HEK293 (cell line): ENCODE measurements around the gene PCDHA7.

Source experiments
- FEZF1 ChIP-seq: fragments of 450-650 bp; formaldehyde crosslinking; IDR thresholded peaks from 2 replicates; pipeline ENCODE4 v1.5.1; 2016; ENCODE audit warnings: missing biosample characterization, missing genetic modification characterization
- TCF7L2 ChIP-seq: IDR thresholded peaks from 2 replicates; pipeline ENCODE4 v1.6.1; 2011; ENCODE audit warnings: low read depth, mild to moderate bottlenecking, inconsistent platforms, low read length, moderate library complexity, borderline replicate concordance
- YY1 ChIP-seq: fragments of 450-650 bp; formaldehyde crosslinking; IDR thresholded peaks from 2 replicates; pipeline ENCODE4 v1.5.1; 2018; ENCODE audit warnings: missing biosample characterization, missing genetic modification characterization
- ZFHX2 ChIP-seq: fragments of 450-650 bp; formaldehyde crosslinking; conservative IDR thresholded peaks from 2 replicates; pipeline ENCODE4 v1.5.1; 2016; ENCODE audit warnings: missing biosample characterization, missing genetic modification characterization
- ZFP3 ChIP-seq: fragments of 450-650 bp; formaldehyde crosslinking; IDR thresholded peaks from 2 replicates; pipeline ENCODE4 v1.5.1; 2016; ENCODE audit warnings: low read depth, missing biosample characterization, missing genetic modification characterization
- ZNF248 ChIP-seq: fragments of 450-650 bp; formaldehyde crosslinking; IDR thresholded peaks from 2 replicates; pipeline ENCODE4 v1.5.1; 2017; ENCODE audit warnings: missing biosample characterization, missing genetic modification characterization
- ZNF350 ChIP-seq: fragments of 450-650 bp; formaldehyde crosslinking; IDR thresholded peaks from 2 replicates; pipeline ENCODE4 v1.5.0; 2017; ENCODE audit warnings: missing biosample characterization, mild to moderate bottlenecking, missing genetic modification characterization
- ZNF501 ChIP-seq: fragments of 450-650 bp; formaldehyde crosslinking; IDR thresholded peaks from 2 replicates; pipeline ENCODE4 v1.5.1; 2016; ENCODE audit warnings: missing biosample characterization, missing genetic modification characterization
- ZNF610 ChIP-seq: fragments of 450-650 bp; formaldehyde crosslinking; IDR thresholded peaks from 2 replicates; pipeline ENCODE4 v1.5.1; 2016; ENCODE audit warnings: missing biosample characterization, missing genetic modification characterization, borderline replicate concordance
- TF ChIP-seq, protein P1 (sequence below): fragments of 450-650 bp; formaldehyde crosslinking; IDR thresholded peaks from 2 replicates; pipeline ENCODE4 v1.5.1; 2016; ENCODE audit warnings: missing biosample characterization, missing genetic modification characterization
- TF ChIP-seq, protein P2 (sequence below): fragments of 450-650 bp; formaldehyde crosslinking; IDR thresholded peaks from 2 replicates; pipeline ENCODE4 v1.5.1; 2016; ENCODE audit warnings: missing biosample characterization, missing genetic modification characterization
- TF ChIP-seq, protein P3 (sequence below): fragments of 450-650 bp; formaldehyde crosslinking; IDR thresholded peaks from 2 replicates; pipeline ENCODE4 v1.5.1; 2016; ENCODE audit warnings: missing biosample characterization, missing genetic modification characterization

DNA sequence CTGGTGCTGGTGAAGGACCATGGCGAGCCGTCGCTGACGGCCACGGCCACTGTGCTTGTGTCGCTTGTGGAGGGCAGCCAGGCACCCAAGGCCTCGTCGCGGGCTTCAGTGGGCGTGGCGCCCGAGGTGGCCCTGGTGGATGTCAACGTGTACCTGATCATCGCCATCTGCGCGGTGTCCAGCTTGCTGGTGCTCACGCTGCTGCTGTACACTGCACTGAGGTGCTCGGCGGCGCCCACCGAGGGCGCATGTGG, 23.8 kb downstream of the PCDHA7 start:
- TF ChIP-seq FEZF1 (tag by site-specific recombination) (no peak), ZNF501 (tag by site-specific recombination) (no peak), ZNF350 (tag by site-specific recombination) (no peak), TCF7L2 (no peak), ZFHX2 (no peak), YY1 (tag by site-specific recombination) (no peak), ZFP3 (tag by site-specific recombination) (no peak), ZNF248 (no peak), ZNF610 (tag by site-specific recombination) (no peak)
- TF ChIP-seq, protein P1, sequence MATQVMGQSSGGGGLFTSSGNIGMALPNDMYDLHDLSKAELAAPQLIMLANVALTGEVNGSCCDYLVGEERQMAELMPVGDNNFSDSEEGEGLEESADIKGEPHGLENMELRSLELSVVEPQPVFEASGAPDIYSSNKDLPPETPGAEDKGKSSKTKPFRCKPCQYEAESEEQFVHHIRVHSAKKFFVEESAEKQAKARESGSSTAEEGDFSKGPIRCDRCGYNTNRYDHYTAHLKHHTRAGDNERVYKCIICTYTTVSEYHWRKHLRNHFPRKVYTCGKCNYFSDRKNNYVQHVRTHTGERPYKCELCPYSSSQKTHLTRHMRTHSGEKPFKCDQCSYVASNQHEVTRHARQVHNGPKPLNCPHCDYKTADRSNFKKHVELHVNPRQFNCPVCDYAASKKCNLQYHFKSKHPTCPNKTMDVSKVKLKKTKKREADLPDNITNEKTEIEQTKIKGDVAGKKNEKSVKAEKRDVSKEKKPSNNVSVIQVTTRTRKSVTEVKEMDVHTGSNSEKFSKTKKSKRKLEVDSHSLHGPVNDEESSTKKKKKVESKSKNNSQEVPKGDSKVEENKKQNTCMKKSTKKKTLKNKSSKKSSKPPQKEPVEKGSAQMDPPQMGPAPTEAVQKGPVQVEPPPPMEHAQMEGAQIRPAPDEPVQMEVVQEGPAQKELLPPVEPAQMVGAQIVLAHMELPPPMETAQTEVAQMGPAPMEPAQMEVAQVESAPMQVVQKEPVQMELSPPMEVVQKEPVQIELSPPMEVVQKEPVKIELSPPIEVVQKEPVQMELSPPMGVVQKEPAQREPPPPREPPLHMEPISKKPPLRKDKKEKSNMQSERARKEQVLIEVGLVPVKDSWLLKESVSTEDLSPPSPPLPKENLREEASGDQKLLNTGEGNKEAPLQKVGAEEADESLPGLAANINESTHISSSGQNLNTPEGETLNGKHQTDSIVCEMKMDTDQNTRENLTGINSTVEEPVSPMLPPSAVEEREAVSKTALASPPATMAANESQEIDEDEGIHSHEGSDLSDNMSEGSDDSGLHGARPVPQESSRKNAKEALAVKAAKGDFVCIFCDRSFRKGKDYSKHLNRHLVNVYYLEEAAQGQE, result no peak
- TF ChIP-seq, protein P2, sequence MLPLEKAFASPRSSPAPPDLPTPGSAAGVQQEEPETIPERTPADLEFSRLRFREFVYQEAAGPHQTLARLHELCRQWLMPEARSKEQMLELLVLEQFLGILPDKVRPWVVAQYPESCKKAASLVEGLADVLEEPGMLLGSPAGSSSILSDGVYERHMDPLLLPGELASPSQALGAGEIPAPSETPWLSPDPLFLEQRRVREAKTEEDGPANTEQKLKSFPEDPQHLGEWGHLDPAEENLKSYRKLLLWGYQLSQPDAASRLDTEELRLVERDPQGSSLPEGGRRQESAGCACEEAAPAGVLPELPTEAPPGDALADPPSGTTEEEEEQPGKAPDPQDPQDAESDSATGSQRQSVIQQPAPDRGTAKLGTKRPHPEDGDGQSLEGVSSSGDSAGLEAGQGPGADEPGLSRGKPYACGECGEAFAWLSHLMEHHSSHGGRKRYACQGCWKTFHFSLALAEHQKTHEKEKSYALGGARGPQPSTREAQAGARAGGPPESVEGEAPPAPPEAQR (tag by site-specific recombination), result no peak
- TF ChIP-seq, protein P3, sequence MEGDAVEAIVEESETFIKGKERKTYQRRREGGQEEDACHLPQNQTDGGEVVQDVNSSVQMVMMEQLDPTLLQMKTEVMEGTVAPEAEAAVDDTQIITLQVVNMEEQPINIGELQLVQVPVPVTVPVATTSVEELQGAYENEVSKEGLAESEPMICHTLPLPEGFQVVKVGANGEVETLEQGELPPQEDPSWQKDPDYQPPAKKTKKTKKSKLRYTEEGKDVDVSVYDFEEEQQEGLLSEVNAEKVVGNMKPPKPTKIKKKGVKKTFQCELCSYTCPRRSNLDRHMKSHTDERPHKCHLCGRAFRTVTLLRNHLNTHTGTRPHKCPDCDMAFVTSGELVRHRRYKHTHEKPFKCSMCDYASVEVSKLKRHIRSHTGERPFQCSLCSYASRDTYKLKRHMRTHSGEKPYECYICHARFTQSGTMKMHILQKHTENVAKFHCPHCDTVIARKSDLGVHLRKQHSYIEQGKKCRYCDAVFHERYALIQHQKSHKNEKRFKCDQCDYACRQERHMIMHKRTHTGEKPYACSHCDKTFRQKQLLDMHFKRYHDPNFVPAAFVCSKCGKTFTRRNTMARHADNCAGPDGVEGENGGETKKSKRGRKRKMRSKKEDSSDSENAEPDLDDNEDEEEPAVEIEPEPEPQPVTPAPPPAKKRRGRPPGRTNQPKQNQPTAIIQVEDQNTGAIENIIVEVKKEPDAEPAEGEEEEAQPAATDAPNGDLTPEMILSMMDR (tag by site-specific recombination), result no peak
